ENCODE results near the gene KRI1. TPM values are rescaled to one million over a fixed set of nuclear protein-coding genes. Genes with fewer than 3 reads are reported as not detected.

The KRI1 gene
- polyA plus RNA-seq, 2 donors = 16.4 to 25.3 TPM

DNA sequence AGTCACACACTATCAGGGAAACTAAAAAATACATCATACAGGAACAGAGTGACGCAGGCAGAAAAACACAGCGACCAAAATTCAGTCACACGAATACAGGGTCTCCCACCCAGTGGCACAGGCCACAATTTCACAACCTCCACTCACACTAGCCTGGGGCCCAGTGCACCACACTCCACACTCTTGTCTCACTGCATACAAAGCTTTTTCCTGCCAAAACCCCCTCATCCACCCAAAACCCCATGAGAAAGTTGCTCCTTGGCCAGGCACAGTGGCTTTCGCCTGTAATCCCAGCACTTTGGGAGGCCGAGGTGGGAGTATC is 49.8 kb downstream of the KRI1 start:
- Histone ChIP-seq H3K4me1 (ENCODE audit: control insufficient read depth in 2 of 2, insufficient read depth in 2 of 2, low read length in 1 of 2) (peaks cover 4 to 27% of the 10 kb centered on the region in 2 donors), H3K9me3 (ENCODE audit: control insufficient read depth in 2 of 2, insufficient read depth in 1 of 2, low read depth in 1 of 2, low read length in 1 of 2) (peaks cover 0 to 4% of the 10 kb centered on the region in 2 donors), H3K4me3 (ENCODE audit: low read depth in 1 of 2, low read length in 2 of 2) (peak overlapping the region; percentile 21 to 55), H3K27me3 (ENCODE audit: control insufficient read depth in 1 of 2, insufficient read depth in 2 of 2, low read length in 2 of 2) (peaks cover 0 to 5% of the 10 kb centered on the region in 2 donors), H3K36me3 (ENCODE audit: control insufficient read depth in 2 of 2, insufficient read depth in 2 of 2, low read length in 1 of 2) (peaks cover 0 to 9% of the 10 kb centered on the region in 2 donors), H3K27ac (ENCODE audit: low read depth in 2 of 2, low read length in 1 of 2) (peak overlapping the region in 1 of 2 donors; percentile 56)
- 59 to 78% methylated on average over 5 of the region's 5 CpGs for WGBS, 2 donors

DNA sequence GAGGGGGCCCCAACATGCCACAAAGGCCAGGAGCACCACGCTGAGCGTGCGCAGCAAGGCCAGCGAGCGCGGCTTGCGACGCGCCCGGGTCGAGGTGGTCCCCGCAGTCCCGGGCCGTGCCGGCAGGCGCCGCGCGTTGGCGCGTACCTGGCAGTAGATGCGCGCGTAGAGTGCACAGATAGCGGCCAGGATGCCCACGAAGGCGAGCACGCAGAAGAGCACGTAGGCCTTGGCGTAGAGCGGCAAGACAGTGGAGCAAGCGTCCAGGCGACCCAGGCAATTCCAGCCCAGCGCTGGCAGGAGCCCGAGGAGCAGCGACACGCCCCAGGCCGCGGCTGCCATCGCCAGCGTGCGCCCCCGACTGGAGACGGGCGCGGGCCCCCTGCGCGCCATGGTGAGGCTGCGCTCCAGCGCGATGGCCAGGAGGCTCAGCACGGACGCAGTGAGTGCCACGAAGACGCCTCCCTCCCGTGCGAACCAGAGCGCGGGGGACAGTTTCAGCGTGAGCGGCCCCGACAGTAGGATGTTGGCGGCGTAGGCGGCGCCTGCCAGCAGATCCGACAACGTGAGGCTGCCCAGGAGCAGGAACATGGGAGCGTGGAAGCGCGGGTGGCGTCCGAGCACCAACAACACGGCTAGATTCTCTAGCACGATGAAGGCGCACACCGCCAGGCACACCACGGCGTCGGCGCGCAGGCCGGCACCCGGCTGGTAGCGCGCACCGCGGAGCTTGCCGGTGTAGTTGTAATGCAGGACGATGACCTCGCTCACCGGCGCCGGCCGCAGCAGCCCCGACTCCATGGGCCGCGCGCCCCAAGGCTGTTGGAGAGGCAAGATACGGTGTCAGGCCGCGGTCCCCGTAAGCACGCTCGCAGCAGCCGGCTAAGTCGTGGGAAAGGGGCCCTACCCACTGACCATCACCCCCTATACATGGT is 51.3 kb downstream of the KRI1 start:
- H3K36me3 ChIP-seq (ENCODE audit: control insufficient read depth in 2 of 2, insufficient read depth in 2 of 2, low read length in 1 of 2) = peaks cover 0 to 9% of the 10 kb centered on the region in 2 donors
- H3K27me3 ChIP-seq (ENCODE audit: control insufficient read depth in 1 of 2, insufficient read depth in 2 of 2, low read length in 2 of 2) = peaks cover 0 to 5% of the 10 kb centered on the region in 2 donors
- peaks cover 8 to 32% of the 10 kb centered on the region in 2 donors for H3K4me1 ChIP-seq (ENCODE audit: control insufficient read depth in 2 of 2, insufficient read depth in 2 of 2, low read length in 1 of 2)
- 26 to 35% methylated on average over 107 of the region's 107 CpGs for WGBS, 2 donors
- H3K27ac ChIP-seq (ENCODE audit: low read depth in 2 of 2, low read length in 1 of 2) = no peak overlapping the region
- H3K4me3 ChIP-seq (ENCODE audit: low read depth in 1 of 2, low read length in 2 of 2) = peak overlapping the region; percentile 5 to 16
- peaks cover 0 to 4% of the 10 kb centered on the region in 2 donors for H3K9me3 ChIP-seq (ENCODE audit: control insufficient read depth in 2 of 2, insufficient read depth in 1 of 2, low read depth in 1 of 2, low read length in 1 of 2)

DNA sequence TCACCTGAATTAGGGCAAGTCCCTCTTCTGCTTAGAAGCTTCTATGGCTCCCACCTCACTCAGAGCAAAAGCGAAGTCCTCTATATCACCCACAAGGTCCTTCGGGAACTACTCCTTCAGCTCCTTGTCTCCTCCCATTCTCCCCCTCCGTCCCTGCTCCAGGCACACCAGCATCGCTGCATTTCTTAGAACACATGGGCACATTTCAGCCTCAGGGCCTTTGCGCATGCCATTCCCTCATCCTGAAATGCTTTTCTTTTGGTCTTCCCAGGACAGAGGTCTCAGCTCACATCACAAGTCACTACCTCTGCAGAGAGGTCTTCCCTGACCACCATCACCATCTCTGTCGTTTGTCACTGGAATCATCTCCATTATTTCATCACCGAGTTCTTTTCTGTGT is 52.6 kb downstream of the KRI1 start:
- H3K9me3 ChIP-seq (ENCODE audit: control insufficient read depth in 2 of 2, insufficient read depth in 1 of 2, low read depth in 1 of 2, low read length in 1 of 2) = peaks cover 0 to 4% of the 10 kb centered on the region in 2 donors
- WGBS, 2 donors = 80 to 81% methylated on average over 7 of the region's 7 CpGs
- peaks cover 0 to 9% of the 10 kb centered on the region in 2 donors for H3K36me3 ChIP-seq (ENCODE audit: control insufficient read depth in 2 of 2, insufficient read depth in 2 of 2, low read length in 1 of 2)
- H3K4me1 ChIP-seq (ENCODE audit: control insufficient read depth in 2 of 2, insufficient read depth in 2 of 2, low read length in 1 of 2) = peaks cover 4 to 23% of the 10 kb centered on the region in 2 donors
- H3K4me3 ChIP-seq (ENCODE audit: low read depth in 1 of 2, low read length in 2 of 2) = no peak overlapping the region
- H3K27me3 ChIP-seq (ENCODE audit: control insufficient read depth in 1 of 2, insufficient read depth in 2 of 2, low read length in 2 of 2) = peaks cover 0 to 5% of the 10 kb centered on the region in 2 donors
- no peak overlapping the region for H3K27ac ChIP-seq (ENCODE audit: low read depth in 2 of 2, low read length in 1 of 2)

DNA sequence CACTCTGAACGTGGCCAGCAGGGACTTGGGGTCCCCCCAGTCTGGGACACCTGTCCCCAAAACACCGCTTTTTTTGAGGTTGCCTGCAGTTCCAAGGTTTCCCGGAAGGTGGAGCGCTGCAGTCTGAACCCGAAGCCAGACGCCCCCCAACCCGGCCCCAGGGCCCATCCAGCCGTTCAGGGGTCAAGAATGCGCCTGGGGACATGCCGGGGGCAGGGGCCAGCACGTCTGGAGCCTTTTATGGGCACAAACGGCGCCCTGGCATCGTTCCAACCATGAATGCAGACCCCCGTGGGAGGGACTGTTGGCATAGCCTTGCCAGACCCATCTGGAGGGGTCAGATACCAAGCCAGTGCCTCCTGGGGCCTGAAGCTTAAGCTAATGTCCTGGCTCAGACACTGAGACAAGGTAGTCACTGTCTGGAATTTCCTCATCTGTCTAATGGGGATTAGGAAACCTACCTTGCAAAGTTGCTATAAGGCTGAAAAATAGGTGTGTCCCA is 55.5 kb downstream of the KRI1 start:
- Histone ChIP-seq H3K27me3 (ENCODE audit: control insufficient read depth in 1 of 2, insufficient read depth in 2 of 2, low read length in 2 of 2) (peaks cover 0 to 5% of the 10 kb centered on the region in 2 donors), H3K9me3 (ENCODE audit: control insufficient read depth in 2 of 2, insufficient read depth in 1 of 2, low read depth in 1 of 2, low read length in 1 of 2) (peaks cover 0 to 4% of the 10 kb centered on the region in 2 donors), H3K4me3 (ENCODE audit: low read depth in 1 of 2, low read length in 2 of 2) (no peak overlapping the region), H3K4me1 (ENCODE audit: control insufficient read depth in 2 of 2, insufficient read depth in 2 of 2, low read length in 1 of 2) (peaks cover 4 to 18% of the 10 kb centered on the region in 2 donors), H3K27ac (ENCODE audit: low read depth in 2 of 2, low read length in 1 of 2) (peak overlapping the region; percentile 82 to 84), H3K36me3 (ENCODE audit: control insufficient read depth in 2 of 2, insufficient read depth in 2 of 2, low read length in 1 of 2) (peaks cover 0 to 9% of the 10 kb centered on the region in 2 donors)
- WGBS, 2 donors = 7 to 13% methylated on average over 15 of the region's 15 CpGs

DNA sequence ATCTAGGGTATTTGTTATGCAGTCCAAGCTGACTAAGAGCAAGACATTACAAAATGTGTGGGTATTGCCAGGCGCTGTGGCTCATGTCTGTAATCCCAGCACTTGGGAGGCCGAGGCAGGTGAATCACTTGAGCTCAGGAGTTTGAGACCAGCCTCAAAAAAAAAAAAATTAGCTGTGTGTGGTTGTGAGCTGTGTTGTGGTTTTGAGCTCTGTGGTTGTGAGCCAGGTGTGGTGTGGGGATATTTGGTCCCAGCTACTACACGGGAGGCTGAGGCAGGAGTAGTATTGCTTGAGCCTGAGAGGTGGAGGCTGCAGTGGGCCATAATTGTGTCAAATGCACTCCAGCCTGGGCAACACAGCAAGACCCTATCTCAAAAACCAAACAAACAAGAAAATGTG is 57.1 kb downstream of the KRI1 start:
- Histone ChIP-seq H3K27me3 (ENCODE audit: control insufficient read depth in 1 of 2, insufficient read depth in 2 of 2, low read length in 2 of 2) (no peaks in the 10 kb centered on the region), H3K36me3 (ENCODE audit: control insufficient read depth in 2 of 2, insufficient read depth in 2 of 2, low read length in 1 of 2) (peaks cover 0 to under 1% of the 10 kb centered on the region in 2 donors), H3K27ac (ENCODE audit: low read depth in 2 of 2, low read length in 1 of 2) (peak overlapping the region in 1 of 2 donors; percentile 7), H3K4me3 (ENCODE audit: low read depth in 1 of 2, low read length in 2 of 2) (no peak overlapping the region), H3K4me1 (ENCODE audit: control insufficient read depth in 2 of 2, insufficient read depth in 2 of 2, low read length in 1 of 2) (peaks cover 4 to 5% of the 10 kb centered on the region in 2 donors), H3K9me3 (ENCODE audit: control insufficient read depth in 2 of 2, insufficient read depth in 1 of 2, low read depth in 1 of 2, low read length in 1 of 2) (no peaks in the 10 kb centered on the region)
- 57 to 68% methylated on average over 3 of the region's 3 CpGs for WGBS, 2 donors

DNA sequence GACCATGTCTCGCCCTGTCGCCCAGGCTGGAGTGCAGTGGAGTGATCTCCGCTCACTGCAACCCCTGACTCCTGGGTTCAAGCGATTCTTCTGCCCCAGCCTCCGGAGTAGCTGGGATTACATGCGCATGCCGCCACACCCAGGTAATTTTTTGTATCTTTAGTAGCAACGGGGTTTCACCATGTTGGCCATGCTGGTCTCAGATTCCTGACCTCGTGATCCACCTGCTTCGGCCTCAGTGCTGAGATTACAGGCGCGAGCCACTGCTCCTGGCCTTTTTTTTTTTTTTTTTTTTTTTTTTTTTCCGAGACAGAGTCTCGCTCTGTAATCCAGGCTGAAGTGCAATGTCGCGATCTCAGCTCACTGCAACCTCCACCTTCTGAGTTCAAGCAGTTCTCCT is 57.8 kb downstream of the KRI1 start:
- no peaks in the 10 kb centered on the region for H3K36me3 ChIP-seq (ENCODE audit: control insufficient read depth in 2 of 2, insufficient read depth in 2 of 2, low read length in 1 of 2)
- no peak overlapping the region for H3K4me3 ChIP-seq (ENCODE audit: low read depth in 1 of 2, low read length in 2 of 2)
- no peaks in the 10 kb centered on the region for H3K9me3 ChIP-seq (ENCODE audit: control insufficient read depth in 2 of 2, insufficient read depth in 1 of 2, low read depth in 1 of 2, low read length in 1 of 2)
- peaks cover 4 to 5% of the 10 kb centered on the region in 2 donors for H3K4me1 ChIP-seq (ENCODE audit: control insufficient read depth in 2 of 2, insufficient read depth in 2 of 2, low read length in 1 of 2)
- H3K27ac ChIP-seq (ENCODE audit: low read depth in 2 of 2, low read length in 1 of 2) = no peak overlapping the region
- H3K27me3 ChIP-seq (ENCODE audit: control insufficient read depth in 1 of 2, insufficient read depth in 2 of 2, low read length in 2 of 2) = no peaks in the 10 kb centered on the region
- WGBS, 2 donors = 87 to 88% methylated on average over 16 of the region's 16 CpGs

DNA sequence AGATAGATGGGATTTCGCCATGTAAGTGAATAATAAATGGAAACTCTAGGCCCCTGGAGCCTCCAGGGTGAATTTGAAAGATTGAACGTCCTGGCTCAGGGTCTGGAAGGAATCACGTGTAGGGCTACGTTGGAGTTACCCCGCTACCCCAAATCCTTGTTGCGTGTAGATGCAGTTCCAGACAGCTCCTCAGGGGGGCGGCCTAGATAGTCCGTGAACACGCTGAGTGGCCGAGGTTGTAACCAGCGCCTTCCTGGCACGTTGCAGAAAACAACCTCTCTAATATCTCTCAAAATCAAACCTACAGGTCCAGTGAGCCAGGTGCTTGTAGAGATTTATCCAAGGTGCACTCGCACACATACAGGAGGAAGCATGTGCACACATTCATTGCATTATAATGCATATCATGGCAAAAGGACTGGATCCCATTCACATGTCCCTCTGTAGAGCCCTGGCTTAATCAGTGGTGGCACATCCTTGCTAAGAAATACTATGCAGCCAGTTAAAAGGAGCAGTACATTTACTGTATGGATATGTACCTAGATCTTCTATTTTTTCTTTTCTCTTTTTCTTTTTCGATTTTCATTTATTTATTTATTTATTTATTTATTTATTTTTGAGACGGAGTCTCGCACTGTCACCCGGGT is 60.1 kb downstream of the KRI1 start:
- no peaks in the 10 kb centered on the region for H3K36me3 ChIP-seq (ENCODE audit: control insufficient read depth in 2 of 2, insufficient read depth in 2 of 2, low read length in 1 of 2)
- no peaks in the 10 kb centered on the region for H3K9me3 ChIP-seq (ENCODE audit: control insufficient read depth in 2 of 2, insufficient read depth in 1 of 2, low read depth in 1 of 2, low read length in 1 of 2)
- WGBS, 2 donors = 26% methylated on average over 17 of the region's 17 CpGs
- no peak overlapping the region for H3K4me3 ChIP-seq (ENCODE audit: low read depth in 1 of 2, low read length in 2 of 2)
- peak overlapping the region in 1 of 2 donors; percentile 7 for H3K27ac ChIP-seq (ENCODE audit: low read depth in 2 of 2, low read length in 1 of 2)
- no peaks in the 10 kb centered on the region for H3K27me3 ChIP-seq (ENCODE audit: control insufficient read depth in 1 of 2, insufficient read depth in 2 of 2, low read length in 2 of 2)
- peaks cover 4 to 7% of the 10 kb centered on the region in 2 donors for H3K4me1 ChIP-seq (ENCODE audit: control insufficient read depth in 2 of 2, insufficient read depth in 2 of 2, low read length in 1 of 2)

Other genes starting within 250 kb of the KRI1 start
- gene FDX2, start 250.0 kb downstream of the KRI1 start, polyA plus RNA-seq = 10 to 100 TPM; 18.3 to 18.5 TPM
- 1 to 10 TPM; 7.1 to 8.2 TPM for gene RAVER1, start 232.5 kb downstream of the KRI1 start, polyA plus RNA-seq
- 1 to 10 TPM; 3.8 to 5.8 TPM for gene ICAM3, start 226.4 kb downstream of the KRI1 start, polyA plus RNA-seq
- gene TYK2, start 185.4 kb downstream of the KRI1 start, polyA plus RNA-seq = 10 to 100 TPM; 56.2 to 96.8 TPM
- 100 to 1,000 TPM; 162 to 206 TPM for gene CDC37, start 162.5 kb downstream of the KRI1 start, polyA plus RNA-seq
- gene PDE4A, start 145.5 kb downstream of the KRI1 start, polyA plus RNA-seq = 1 to 10 TPM; 1.2 to 1.3 TPM
- gene KEAP1, start 62.7 kb downstream of the KRI1 start, polyA plus RNA-seq = 10 to 100 TPM; 54.2 to 63.9 TPM
- 10 to 100 TPM in 1 of 2 donors, 1 to 10 TPM in 1; 9.4 to 12.1 TPM for gene S1PR5, start 48.6 kb downstream of the KRI1 start, polyA plus RNA-seq
- gene ATG4D, start 22.1 kb downstream of the KRI1 start, polyA plus RNA-seq = 10 to 100 TPM; 43.9 to 53.6 TPM
- 10 to 100 TPM in 1 of 2 donors, 1 to 10 TPM in 1; 4.6 to 11.7 TPM for gene CDKN2D, start 3.0 kb upstream of the KRI1 start, polyA plus RNA-seq
- 10 to 100 TPM; 54.2 to 55.4 TPM for gene AP1M2, start 21.3 kb upstream of the KRI1 start, polyA plus RNA-seq
- 10 to 100 TPM; 70.5 to 76.8 TPM for gene SLC44A2, start 59.5 kb upstream of the KRI1 start, polyA plus RNA-seq
- gene ILF3, start 88.3 kb upstream of the KRI1 start, polyA plus RNA-seq = 100 to 1,000 TPM in 1 of 2 donors, 10 to 100 TPM in 1; 84.2 to 107 TPM
- 10 to 100 TPM; 53.2 to 86.4 TPM for gene QTRT1, start 135.4 kb upstream of the KRI1 start, polyA plus RNA-seq
- 10 to 100 TPM; 68.4 to 87.9 TPM for gene DNM2, start 152.1 kb upstream of the KRI1 start, polyA plus RNA-seq